Osteoblast (primary cell): ENCODE data around the gene PHACTR1. TPM values are rescaled to one million over a fixed set of nuclear protein-coding genes. Genes with fewer than 3 reads are reported as not detected.

Experiments used
- DNase-seq: peaks from one replicate; pipeline ENCODE4 v3.0.0; 2011; ENCODE audit warnings: low spot score, mixed read lengths; ENCODE audit not compliant: insufficient read length; ENCODE audit errors: missing footprints
- H2AFZ ChIP-seq: 2 replicates; pipeline ENCODE4 v1.6.0; 2011; ENCODE audit warnings: mild to moderate bottlenecking, low read length
- H3K27ac ChIP-seq: 2 replicates; pipeline ENCODE4 v1.5.1; 2011; ENCODE audit warnings: mild to moderate bottlenecking, low read depth, low read length, moderate library complexity
- H3K27me3 ChIP-seq: 2 replicates; pipeline ENCODE4 v1.6.0; 2012; ENCODE audit warnings: mild to moderate bottlenecking, control low read depth, inconsistent platforms, low read length, moderate library complexity; ENCODE audit not compliant: insufficient read depth
- H3K36me3 ChIP-seq: 2 replicates; pipeline ENCODE4 v1.5.1; 2011; ENCODE audit warnings: mild to moderate bottlenecking, low read length, control low read depth, moderate library complexity; ENCODE audit not compliant: insufficient read depth
- H3K4me1 ChIP-seq: 2 replicates; pipeline ENCODE4 v1.5.1; 2011; ENCODE audit warnings: mild to moderate bottlenecking, low read length, control low read depth, moderate library complexity; ENCODE audit not compliant: insufficient read depth
- H3K4me2 ChIP-seq: 2 replicates; pipeline ENCODE4 v1.6.0; 2011; ENCODE audit warnings: mild to moderate bottlenecking, low read length; ENCODE audit not compliant: insufficient read depth
- H3K4me3 ChIP-seq: fragments of 200-600 bp; sonication (generic); 3 replicates; pipeline ENCODE4 v1.5.1; 2012; ENCODE audit warnings: mild to moderate bottlenecking, low read length, inconsistent platforms; ENCODE audit not compliant: insufficient read depth
- H3K79me2 ChIP-seq: 2 replicates; pipeline ENCODE4 v1.6.0; 2012; ENCODE audit warnings: mild to moderate bottlenecking, low read length, control low read depth, inconsistent platforms; ENCODE audit not compliant: insufficient read depth
- H3K9me3 ChIP-seq: 2 replicates; pipeline ENCODE4 v1.5.1; 2011; ENCODE audit warnings: low read depth, low read length, control low read depth
- H4K20me1 ChIP-seq: 2 replicates; pipeline ENCODE4 v1.6.0; 2012; ENCODE audit warnings: mild to moderate bottlenecking, low read length, control low read depth; ENCODE audit not compliant: insufficient read depth
- CTCF ChIP-seq: IDR thresholded peaks from 2 replicates; pipeline ENCODE4 v1.5.1; 2011; ENCODE audit warnings: mild to moderate bottlenecking, low read depth, low read length, moderate library complexity; ENCODE audit errors: extremely low read depth
- total RNA-seq: library from RNA; depleted of rRNA; stranded (reverse); fragments of >200 nt; gene quantifications from 2 replicates; pipeline ENCODE4 v1.2.3, GENCODE V29; 2012

Gene PHACTR1
- total RNA-seq, 1 donor = 0.36 TPM

- no peak overlapping the region for H3K4me3 ChIP-seq
- H3K9me3 ChIP-seq = no peaks in the 10 kb centered on the region
- H3K36me3 ChIP-seq = no peaks in the 10 kb centered on the region
- no peaks in the 10 kb centered on the region for H3K4me1 ChIP-seq
- DNase-seq = no peak
- H3K27me3 ChIP-seq = no peaks in the 10 kb centered on the region
- no peaks in the 10 kb centered on the region for H3K79me2 ChIP-seq
- no peak overlapping the region for H2AFZ ChIP-seq
- H3K4me2 ChIP-seq = no peak overlapping the region
- no peaks in the 10 kb centered on the region for H4K20me1 ChIP-seq
- TF ChIP-seq CTCF = no peak
- no peak overlapping the region for H3K27ac ChIP-seq
Observed at GRCh38 chr6:12950976-12951375, 234.4 kb downstream of the PHACTR1 start.

- no peak for TF ChIP-seq CTCF
- no peak overlapping the region for H2AFZ ChIP-seq
- H3K4me3 ChIP-seq = no peak overlapping the region
- no peaks in the 10 kb centered on the region for H3K36me3 ChIP-seq
- H3K27me3 ChIP-seq = no peaks in the 10 kb centered on the region
- no peaks in the 10 kb centered on the region for H3K4me1 ChIP-seq
- H3K27ac ChIP-seq = no peak overlapping the region
- no peak overlapping the region for H3K4me2 ChIP-seq
- H3K79me2 ChIP-seq = no peaks in the 10 kb centered on the region
- DNase-seq = no peak
- H3K9me3 ChIP-seq = no peaks in the 10 kb centered on the region
- no peaks in the 10 kb centered on the region for H4K20me1 ChIP-seq
Observed at GRCh38 chr6:12951415-12951814, 234.8 kb downstream of the PHACTR1 start.

- no peaks in the 10 kb centered on the region for H3K27me3 ChIP-seq
- no peaks in the 10 kb centered on the region for H3K79me2 ChIP-seq
- no peaks in the 10 kb centered on the region for H3K36me3 ChIP-seq
- no peak overlapping the region for H3K4me3 ChIP-seq
- no peaks in the 10 kb centered on the region for H3K9me3 ChIP-seq
- H4K20me1 ChIP-seq = no peaks in the 10 kb centered on the region
- H3K4me2 ChIP-seq = no peak overlapping the region
- no peak overlapping the region for H3K27ac ChIP-seq
- DNase-seq = no peak
- no peaks in the 10 kb centered on the region for H3K4me1 ChIP-seq
- TF ChIP-seq CTCF = no peak
- H2AFZ ChIP-seq = no peak overlapping the region
Observed at GRCh38 chr6:12952318-12952717, 235.8 kb downstream of the PHACTR1 start.

- Histone ChIP-seq H3K79me2 (no peaks in the 10 kb centered on the region), H2AFZ (no peak overlapping the region), H3K27ac (no peak overlapping the region), H3K4me3 (no peak overlapping the region), H3K36me3 (no peaks in the 10 kb centered on the region), H3K4me1 (peaks cover 4% of the 10 kb centered on the region), H3K4me2 (no peak overlapping the region), H4K20me1 (no peaks in the 10 kb centered on the region), H3K27me3 (no peaks in the 10 kb centered on the region), H3K9me3 (no peaks in the 10 kb centered on the region)
- TF ChIP-seq CTCF = no peak
- DNase-seq = no peak
Observed at GRCh38 chr6:12955956-12956355, 239.4 kb downstream of the PHACTR1 start.
